Panc1 (cell line): ENCODE results near the gene WDR64. TPM values are rescaled to one million over a fixed set of nuclear protein-coding genes. Genes with fewer than 3 reads are reported as not detected.

Source experiments
- ATAC-seq: fragments of 200-7000 bp; cut with Tn5 transposase; 2 replicates; pipeline ENCODE4 v1.9.1; 2020; ENCODE audit warnings: mild to moderate bottlenecking, moderate library complexity
- BruUV-seq: library from RNA; stranded (reverse); fragments of 400-500 nt; replicated peaks from 2 replicates; lab custom pipeline; 2021; lab: Mats Ljungman, UMichigan
- CTCF ChIA-PET: fragments of 300-600 bp; sonication (Branson Sonifier 250); formaldehyde crosslinking; loops from one replicate; lab custom pipeline; 2022; ENCODE audit warnings: antibody characterized with exemption; lab: Charles Lee
- POLR2A ChIA-PET: fragments of 300-600 bp; sonication (Branson Sonifier 250); formaldehyde crosslinking; loops from one replicate; lab custom pipeline; 2022; ENCODE audit warnings: antibody characterized with exemption; lab: Charles Lee
- DNase-seq: peaks from one replicate; pipeline ENCODE4 v3.0.0-alpha.2; 2010; ENCODE audit warnings: low read depth, low spot score
- H3K27ac ChIP-seq: 2 replicates; pipeline ENCODE4 v1.5.1; 2011; ENCODE audit warnings: mild to moderate bottlenecking, low read length, inconsistent platforms
- H3K27me3 ChIP-seq: fragments of 200-500 bp; sonication (Bioruptor generic); 2 replicates; pipeline ENCODE4 v1.6.0; 2014; ENCODE audit warnings: low read length, inconsistent platforms; ENCODE audit not compliant: control insufficient read depth, insufficient read depth
- H3K36me3 ChIP-seq: fragments of 200-500 bp; sonication (Bioruptor generic); 2 replicates; pipeline ENCODE4 v1.5.1; 2014; ENCODE audit warnings: inconsistent platforms, mild to moderate bottlenecking, low read length, moderate library complexity; ENCODE audit not compliant: control insufficient read depth, insufficient read depth
- H3K4me1 ChIP-seq: 2 replicates; pipeline ENCODE4 v1.5.1; 2011; ENCODE audit warnings: inconsistent platforms, mild to moderate bottlenecking, low read length, moderate library complexity; ENCODE audit not compliant: control insufficient read depth, insufficient read depth
- H3K4me3 ChIP-seq, 2 experiments: 2 replicates each; pipeline ENCODE4 v1.5.1; 2011 to 2012; ENCODE audit warnings: low read depth in 2 of 2, low read length in 2 of 2, mild to moderate bottlenecking in 2 of 2, inconsistent platforms in 1 of 2, moderate library complexity in 1 of 2
- H3K9me3 ChIP-seq: fragments of 200-500 bp; sonication (Bioruptor generic); 2 replicates; pipeline ENCODE4 v1.5.1; 2014; ENCODE audit warnings: low read depth, mild to moderate bottlenecking, inconsistent platforms, low read length, moderate library complexity; ENCODE audit not compliant: control insufficient read depth, insufficient read depth
- CTCF ChIP-seq: fragments of 450-650 bp; IDR thresholded peaks from 2 replicates; pipeline ENCODE4 v1.5.1; 2017; ENCODE audit warnings: mild to moderate bottlenecking
- POLR2AphosphoS5 ChIP-seq: IDR thresholded peaks from 2 replicates; pipeline ENCODE4 v1.6.1; 2012; ENCODE audit warnings: mild to moderate bottlenecking, low read depth, low read length, moderate library complexity
- REST ChIP-seq, 2 experiments: IDR thresholded peaks; 2 replicates each; pipeline ENCODE4 v1.6.1; 2011 to 2012; ENCODE audit warnings: low read depth in 2 of 2, control low read depth in 1 of 2, low read length in 1 of 2, mild to moderate bottlenecking in 1 of 2, moderate library complexity in 1 of 2; ENCODE audit not compliant: insufficient read depth in 1 of 2
- SIN3A ChIP-seq: IDR thresholded peaks from 2 replicates; pipeline ENCODE4 v1.6.1; 2012; ENCODE audit warnings: low read depth, mild to moderate bottlenecking, low read length, moderate library complexity, borderline replicate concordance; ENCODE audit not compliant: insufficient read depth
- TCF7L2 ChIP-seq: IDR thresholded peaks from 2 replicates; pipeline ENCODE4 v1.6.1; 2011; ENCODE audit warnings: mild to moderate bottlenecking, low read depth, low read length, inconsistent platforms
- in situ Hi-C: cut with HindIII; loops from 2 replicates; pipeline ENCODE4 v1.10.0; 2016; ENCODE audit warnings: low sequenced_read_pairs, low pct_unique_long_range_greater_than_20kb
- intact Hi-C: fragments of 100-400 bp; cut with micrococcal nuclease; formaldehyde crosslinking; loops from one replicate; pipeline ENCODE4 v1.10.0; 2022; ENCODE audit not compliant: unreplicated experiment
- total RNA-seq: library from RNA; stranded (reverse); gene quantifications from one replicate; pipeline ENCODE4 v1.2.1, GENCODE V29; 2021; ENCODE audit not compliant: unreplicated experiment

WDR64 gene
- total RNA-seq, 1 experiment from 2014 or later = not detected

- POLR2A ChIA-PET = no interaction called here
- H3K4me3 ChIP-seq = no peak overlapping the region
- DNase-seq = no peak
- in situ Hi-C loops (no loop called here), intact Hi-C loops (no loop called here)
- no peaks in the 10 kb centered on the region for H3K9me3 ChIP-seq
- no peak overlapping the region for H3K27ac ChIP-seq
- no peaks in the 10 kb centered on the region for H3K27me3 ChIP-seq
- no peak for TF ChIP-seq REST (IDR thresholded peaks at IDR 0.05; ENCODE audit: insufficient read depth in 1 of 2, low read depth in 2 of 2, low read length in 1 of 2)
- TF ChIP-seq SIN3A = no peak
- TF ChIP-seq CTCF = no peak
- no peak for TF ChIP-seq POLR2AphosphoS5
- TF ChIP-seq TCF7L2 = no peak
- BruUV-seq = no TSS peak
- no peak for ATAC-seq
- CTCF ChIA-PET = no interaction called here
- H3K36me3 ChIP-seq = no peaks in the 10 kb centered on the region
- no peaks in the 10 kb centered on the region for H3K4me1 ChIP-seq
Measured at GRCh38 chr1:241840164-241840563, 188.1 kb downstream of the WDR64 start.

GRCh38 chr1:241841691-241842090 lies 189.6 kb downstream of the WDR64 start:
- H3K36me3 ChIP-seq = no peaks in the 10 kb centered on the region
- no peaks in the 10 kb centered on the region for H3K4me1 ChIP-seq
- ATAC-seq (no peak), DNase-seq (no peak)
- H3K27me3 ChIP-seq = no peaks in the 10 kb centered on the region
- no peak overlapping the region for H3K27ac ChIP-seq
- POLR2A ChIA-PET = no interaction called here
- H3K4me3 ChIP-seq = no peak overlapping the region
- TF ChIP-seq CTCF = no peak
- TF ChIP-seq POLR2AphosphoS5 = no peak
- TF ChIP-seq SIN3A = no peak
- no peak for TF ChIP-seq TCF7L2
- TF ChIP-seq REST (IDR thresholded peaks at IDR 0.05; ENCODE audit: insufficient read depth in 1 of 2, low read depth in 2 of 2, low read length in 1 of 2) = no peak
- in situ Hi-C loops = no loop called here
- intact Hi-C loops = no loop called here
- H3K9me3 ChIP-seq = no peaks in the 10 kb centered on the region
- CTCF ChIA-PET = no interaction called here
- no TSS peak for BruUV-seq
